ENCODE results near the gene TOLLIP.
"Not testable (repeated sequence)": the region's sequence is repeated elsewhere in the genome, so short reads cannot be mapped to it uniquely, and the experiment has no call there.

TOLLIP gene

DNA sequence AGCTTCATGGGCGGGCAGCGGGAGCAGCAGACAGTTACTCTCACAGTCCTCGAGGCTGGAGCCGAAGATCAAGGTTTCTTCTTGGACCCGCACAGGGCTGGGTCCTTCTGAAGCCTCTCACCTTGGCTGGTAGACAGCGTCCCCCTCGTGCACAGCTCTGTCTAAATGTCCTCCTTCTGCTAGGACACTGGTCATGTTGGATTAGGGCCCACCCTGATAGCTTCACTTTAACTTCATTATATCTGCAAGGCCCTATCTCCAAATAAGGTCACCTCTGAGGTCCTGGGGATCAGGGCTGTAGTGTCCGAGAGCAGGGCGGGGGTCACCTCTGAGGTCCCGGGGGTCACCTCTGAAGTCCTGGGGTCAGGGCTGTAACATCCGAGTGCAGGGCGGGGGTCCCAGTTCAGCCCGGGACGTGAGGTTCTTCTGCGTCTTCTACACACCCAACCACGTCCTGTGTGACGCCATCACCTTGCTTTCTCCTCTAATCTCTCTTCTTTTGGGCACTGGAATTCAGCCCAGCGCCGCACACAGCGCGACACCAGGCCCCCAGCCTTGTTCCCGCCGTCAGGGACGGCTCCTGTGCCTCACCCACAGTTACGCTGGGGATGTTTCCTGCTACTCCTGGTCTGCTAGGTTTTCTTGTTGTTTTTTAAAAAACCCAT is 34.1 kb upstream of the TOLLIP start:
- no peak for DNase-seq (ENCODE audit: low spot score)

DNA sequence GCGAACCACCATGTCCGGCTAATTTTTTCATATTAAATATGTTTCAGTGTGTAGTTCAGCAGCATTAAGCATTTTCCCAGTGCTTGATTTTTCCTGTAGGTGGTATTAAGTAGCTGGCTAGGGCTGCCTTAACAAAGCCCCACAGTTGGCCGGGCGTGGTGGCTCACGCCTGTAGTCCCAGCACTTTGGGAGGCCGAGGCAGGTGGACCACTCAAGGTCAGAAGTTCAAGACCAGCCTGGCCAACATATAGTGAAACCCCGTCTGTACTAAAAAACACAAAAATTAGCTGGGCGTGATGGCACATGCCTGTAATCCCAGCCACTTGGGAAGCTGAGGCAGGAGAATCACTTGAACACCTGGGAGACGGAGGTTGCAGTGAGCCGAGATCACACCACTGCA is 33.5 kb upstream of the TOLLIP start:
- DNase-seq (ENCODE audit: low spot score) = no peak

DNA sequence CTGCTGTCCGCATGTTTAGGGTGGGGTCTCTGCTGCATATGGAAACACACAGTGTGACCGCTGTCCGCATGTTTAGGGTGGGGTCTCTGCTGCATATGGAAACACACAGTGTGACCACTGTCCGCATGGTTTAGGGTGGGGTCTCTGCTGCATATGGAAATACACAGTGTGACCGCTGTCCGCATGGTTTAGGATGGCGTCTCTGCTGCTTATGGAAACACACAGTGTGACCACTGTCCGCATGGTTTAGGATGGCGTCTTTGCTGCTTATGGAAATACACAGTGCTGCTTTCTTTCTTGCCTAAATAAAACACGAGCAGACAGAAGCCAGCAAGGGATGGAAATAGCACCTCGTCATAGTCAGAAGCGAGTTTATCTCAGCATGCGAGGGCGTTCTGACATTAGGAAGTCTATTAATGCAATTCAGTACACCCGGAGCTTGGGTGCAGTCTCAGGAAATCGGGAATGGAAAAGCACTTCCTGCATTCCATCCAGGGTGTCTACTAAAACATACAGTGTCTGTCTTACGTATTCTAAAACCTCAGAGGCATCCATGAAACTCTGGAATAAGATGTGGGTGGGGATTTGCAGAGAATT is 32.6 kb upstream of the TOLLIP start:
- DNase-seq (ENCODE audit: low spot score) = peak; percentile 16

DNA sequence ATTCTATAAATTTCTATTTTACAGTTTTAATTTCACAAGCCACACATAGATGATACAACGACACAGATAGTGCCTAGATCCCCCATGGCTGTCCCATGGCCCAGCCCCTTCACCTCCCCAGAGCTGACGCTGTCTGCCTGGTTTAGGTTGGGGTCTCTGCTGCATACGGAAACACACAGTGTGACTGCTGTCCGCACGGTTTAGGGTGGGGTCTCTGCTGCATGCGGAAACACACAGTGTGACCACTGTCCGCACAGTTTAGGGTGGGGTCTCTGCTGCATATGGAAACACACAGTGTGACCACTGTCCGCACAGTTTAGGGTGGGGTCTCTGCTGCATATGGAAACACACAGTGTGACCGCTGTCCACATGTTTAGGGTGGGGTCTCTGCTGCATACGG is 31.8 kb upstream of the TOLLIP start:
- not testable (repeated sequence) for DNase-seq (ENCODE audit: low spot score)

- no peak for DNase-seq (ENCODE audit: low spot score)
Observed at GRCh38 chr11:1340111-1340510, 30.7 kb upstream of the TOLLIP start.

DNA sequence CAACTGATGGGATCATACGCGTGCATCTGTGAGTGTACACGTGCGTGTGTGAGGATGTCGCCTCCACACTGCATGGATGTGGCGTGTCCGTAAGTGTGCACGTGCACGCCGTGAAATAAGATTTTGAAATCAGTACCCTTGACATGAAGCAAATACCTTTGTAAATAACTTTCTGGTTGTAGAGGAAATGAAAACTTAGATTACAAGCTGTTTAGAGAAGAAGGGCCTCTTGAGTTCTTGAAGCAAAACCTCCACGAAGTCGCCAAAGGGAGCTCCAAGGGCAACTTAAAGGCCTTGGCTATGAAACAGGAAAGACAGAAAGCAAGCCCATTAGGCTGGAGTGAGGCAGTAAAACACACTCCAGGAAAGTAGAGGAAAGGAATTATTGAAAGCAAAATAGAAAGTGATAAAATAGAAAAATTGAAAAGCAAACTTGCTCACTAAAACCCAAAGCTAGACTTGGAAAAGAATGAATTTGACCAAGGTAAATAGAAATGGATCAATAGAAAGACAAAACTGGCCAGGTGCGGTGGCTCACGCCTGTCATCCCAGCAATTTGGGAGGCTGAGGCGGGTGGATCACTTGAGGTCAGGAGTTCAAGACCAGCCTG is 29.7 kb upstream of the TOLLIP start:
- no peak for DNase-seq (ENCODE audit: low spot score)

GRCh38 chr11:1338201-1339065 is 29.0 kb upstream of the TOLLIP start:
- no peak for DNase-seq (ENCODE audit: low spot score)

DNA sequence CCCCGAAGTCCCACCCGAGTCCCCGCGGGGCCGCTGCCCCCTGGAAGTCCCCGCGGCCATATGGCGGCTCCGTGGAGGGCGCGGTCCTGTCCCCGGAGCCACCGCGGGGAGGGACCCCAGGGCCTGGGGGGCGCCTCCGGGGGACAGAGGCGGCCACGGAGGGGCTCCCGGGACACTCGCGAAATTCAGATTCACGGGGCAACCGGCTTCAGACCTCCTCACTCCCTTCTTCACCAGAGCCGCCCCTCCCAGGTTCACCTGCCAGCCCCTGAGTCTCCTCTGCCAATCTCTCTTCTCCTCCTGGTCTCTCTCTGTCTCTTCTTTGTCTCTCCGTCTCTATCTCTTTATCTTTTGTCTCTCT is 28.2 kb upstream of the TOLLIP start:
- no peak for DNase-seq (ENCODE audit: low spot score)

DNA sequence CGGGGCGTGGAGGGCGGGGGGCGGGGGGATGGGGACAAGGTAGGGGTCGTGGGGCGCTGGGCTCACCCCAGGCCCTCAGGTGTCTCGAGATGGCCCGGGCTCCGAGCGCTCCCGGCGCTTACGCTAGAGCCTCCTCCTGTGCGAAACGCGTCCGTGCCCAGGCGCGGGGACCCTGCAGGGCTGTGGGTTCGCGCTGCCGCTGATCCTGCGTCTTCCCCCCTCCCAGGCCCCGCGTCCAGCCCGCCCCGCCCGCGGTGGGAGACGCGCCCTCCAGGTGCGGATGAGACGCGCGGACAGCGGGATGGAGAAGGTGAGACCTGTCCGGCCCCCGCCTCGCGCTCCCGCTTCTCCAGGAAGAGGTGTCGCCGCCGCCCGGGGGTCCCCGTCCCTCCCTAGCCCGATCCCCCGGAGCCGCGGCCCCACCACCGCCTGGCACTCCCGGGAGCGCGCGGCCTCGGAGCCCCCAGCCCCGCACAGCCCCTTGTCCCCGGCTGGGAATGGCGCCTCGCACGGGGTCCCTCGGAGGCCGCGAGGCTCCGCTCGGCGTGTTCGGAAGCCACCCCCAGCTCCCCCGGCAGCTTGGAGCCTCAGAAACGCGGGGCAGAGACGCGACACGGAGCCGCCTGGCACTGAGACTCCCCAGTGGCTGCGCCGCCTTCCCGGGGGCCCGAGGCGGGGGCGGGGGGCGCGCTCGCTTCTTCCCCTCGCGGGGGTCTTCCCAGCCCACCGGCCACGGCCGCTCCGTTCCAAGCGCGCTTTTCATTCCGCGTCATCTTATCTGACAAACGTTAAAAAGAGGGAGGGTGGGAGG is 27.6 kb upstream of the TOLLIP start:
- DNase-seq (ENCODE audit: low spot score) = peak; percentile 28

- peak; percentile 49 for DNase-seq (ENCODE audit: low spot score)
Observed at GRCh38 chr11:1335811-1336761, 26.7 kb upstream of the TOLLIP start.

- no peak for DNase-seq (ENCODE audit: low spot score)
Observed at GRCh38 chr11:1335264-1335810, 25.9 kb upstream of the TOLLIP start.

DNA sequence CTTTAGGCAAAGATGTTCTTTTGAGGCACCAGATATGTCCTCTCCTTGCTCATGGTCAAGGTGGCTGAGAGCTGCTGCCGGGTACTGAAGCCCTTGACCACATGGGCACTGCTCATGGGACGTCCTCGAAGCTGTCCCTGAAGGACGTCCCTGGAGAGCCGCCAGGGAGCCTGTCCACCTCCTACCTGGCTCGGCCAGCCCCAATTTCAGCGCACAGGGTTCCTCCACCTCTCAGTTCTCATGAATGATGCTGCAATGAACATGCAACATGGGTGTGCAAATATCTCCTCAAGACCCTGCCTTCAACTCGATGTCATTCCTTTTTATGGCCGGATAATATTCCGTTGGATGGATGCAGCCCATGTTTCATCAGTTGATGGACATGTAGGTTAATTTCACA is 24.4 kb upstream of the TOLLIP start:
- DNase-seq (ENCODE audit: low spot score) = no peak

DNA sequence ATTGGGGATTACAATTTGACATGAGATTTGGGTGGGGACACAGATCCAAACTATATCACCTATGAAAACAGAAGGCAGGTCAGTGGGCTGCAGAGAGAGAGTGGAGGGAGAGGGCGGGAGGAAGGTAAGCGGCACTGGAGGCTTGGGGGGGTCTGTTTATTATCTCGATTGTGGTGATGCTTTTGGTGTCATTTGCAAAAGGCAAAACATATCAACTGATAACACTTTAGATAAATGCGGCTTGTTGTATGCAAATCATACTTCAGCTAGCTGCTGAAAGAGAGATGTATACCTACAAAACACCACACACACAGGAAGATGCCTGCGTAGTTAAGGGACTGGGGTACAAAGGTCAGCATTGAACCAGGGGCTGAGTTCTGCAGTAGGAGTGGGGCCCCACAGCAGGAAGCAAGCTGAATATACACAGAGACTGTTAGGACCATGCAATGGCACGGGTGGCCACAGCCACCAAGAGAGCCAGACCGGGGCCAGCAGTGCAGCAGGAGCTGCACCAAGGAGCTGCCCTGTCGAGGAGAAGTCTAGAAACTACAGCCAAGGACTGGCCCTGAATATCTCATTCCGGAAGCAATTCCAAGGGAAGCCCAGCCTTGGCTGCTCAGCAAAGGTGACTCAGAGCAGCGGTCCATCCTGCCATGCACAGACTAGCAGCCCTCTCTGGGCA is 23.8 kb upstream of the TOLLIP start:
- no peak for DNase-seq (ENCODE audit: low spot score)

GRCh38 chr11:1330473-1330872 is 21.0 kb upstream of the TOLLIP start:
- DNase-seq (ENCODE audit: low spot score) = no peak

DNA sequence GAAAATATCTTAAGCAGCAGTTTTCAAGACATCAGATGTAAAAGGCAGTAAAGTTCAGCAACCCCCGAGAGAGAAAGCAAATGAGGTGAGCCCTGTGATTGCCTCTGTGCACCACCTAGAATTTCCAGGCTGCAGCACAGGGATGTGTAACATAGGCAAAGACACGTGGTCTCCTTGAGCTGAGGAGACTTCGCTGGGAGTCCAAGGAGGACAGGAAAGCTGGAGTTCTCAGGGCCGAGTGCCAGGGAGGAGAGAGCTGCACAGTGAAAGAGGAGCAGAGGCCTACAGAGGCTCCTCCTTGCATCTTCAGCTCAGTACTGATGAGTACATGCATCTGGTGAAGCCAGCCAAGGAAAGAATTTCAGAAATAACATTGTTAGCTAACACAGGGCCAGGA is 17.6 kb upstream of the TOLLIP start:
- no peak for DNase-seq (ENCODE audit: low spot score)

- DNase-seq (ENCODE audit: low spot score) = no peak
Observed at GRCh38 chr11:1326435-1327063, 17.1 kb upstream of the TOLLIP start.

DNA sequence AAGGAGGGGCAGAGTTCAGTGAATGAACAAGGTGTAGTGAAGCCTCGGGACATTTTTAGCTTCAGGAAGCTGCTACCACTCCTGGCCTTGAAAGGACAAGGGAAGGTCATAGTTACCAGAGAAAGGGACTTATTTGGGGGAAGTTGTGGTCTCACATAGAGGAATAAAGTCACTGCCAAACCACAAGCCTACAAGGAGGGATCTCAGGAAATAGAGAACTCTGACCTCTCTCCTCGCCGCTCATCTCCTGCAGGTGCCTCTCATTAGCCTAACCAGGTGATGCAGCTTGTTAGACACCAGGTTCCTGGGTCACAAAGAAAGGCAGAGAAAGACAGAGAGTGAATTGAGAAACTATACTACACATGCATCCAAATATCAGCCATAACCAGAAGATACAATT is 14.3 kb upstream of the TOLLIP start:
- no peak for DNase-seq (ENCODE audit: low spot score)

DNA sequence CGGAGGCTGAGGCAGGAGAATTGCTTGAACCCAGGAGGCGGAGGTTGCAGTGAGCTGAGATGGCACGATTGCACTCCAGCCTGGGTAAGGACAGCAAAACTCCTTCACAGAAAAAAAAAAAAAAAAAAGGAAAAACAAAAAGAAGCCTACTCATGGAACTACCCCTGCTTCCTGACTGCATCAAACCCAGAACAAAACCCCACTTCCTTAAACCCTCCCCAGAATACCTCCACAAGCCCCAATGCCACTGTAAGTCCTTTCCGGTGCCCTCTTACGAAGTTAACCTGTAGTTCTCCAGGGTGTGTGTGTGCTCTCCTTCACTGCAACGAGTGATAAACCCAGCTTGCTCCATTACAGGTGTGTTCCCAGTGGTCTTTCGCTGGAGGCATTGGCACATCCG is 8.6 kb upstream of the TOLLIP start:
- DNase-seq (ENCODE audit: low spot score) = no peak

DNA sequence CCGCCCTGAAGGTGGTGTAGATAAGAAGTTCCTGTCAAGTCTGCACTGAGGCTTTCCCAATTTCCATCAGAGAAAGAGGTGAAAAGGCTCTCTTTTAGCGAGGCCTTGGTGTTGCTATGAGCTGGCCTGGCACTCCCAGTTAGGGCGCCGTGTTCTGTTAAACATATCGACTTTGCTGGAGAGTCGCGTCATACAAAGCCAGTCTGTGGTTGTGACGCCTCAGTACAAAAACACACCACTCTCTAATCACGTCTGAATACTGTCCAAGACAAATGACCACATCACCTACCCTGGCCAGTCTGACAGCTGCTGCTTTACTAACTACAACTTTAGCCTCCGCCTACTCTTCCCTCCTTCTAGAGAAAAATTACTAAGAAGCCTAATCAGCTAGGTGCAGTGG is 8.0 kb upstream of the TOLLIP start:
- DNase-seq (ENCODE audit: low spot score) = no peak
